BJ (cell line): ENCODE data around the gene SYDE2. TPM values are rescaled to one million over a fixed set of nuclear protein-coding genes. Genes with fewer than 3 reads are reported as not detected.
A peak's percentile ranks its signal among the peaks of the same experiment; 100 is the strongest.

Source experiments
- CTCF ChIA-PET: fragments of 350-600 bp; formaldehyde crosslinking; extraction: SDS; loops from one replicate; lab custom pipeline; 2021; ENCODE audit warnings: antibody characterized with exemption, inconsistent platforms; lab: Yijun Ruan, JAX
- POLR2A ChIA-PET: fragments of 300-600 bp; sonication (Branson Sonifier 250); formaldehyde crosslinking; extraction: SDS; loops from one replicate; lab custom pipeline; 2021; ENCODE audit warnings: antibody characterized with exemption; lab: Charles Lee
- DNase-seq: peaks from one replicate; pipeline ENCODE4 v3.0.0-alpha.2; 2011; ENCODE audit warnings: low read depth
- H3K27me3 ChIP-seq: 2 replicates; pipeline ENCODE4 v1.6.0; 2011; ENCODE audit warnings: low read length; ENCODE audit not compliant: control insufficient read depth, insufficient read depth
- H3K36me3 ChIP-seq: 2 replicates; pipeline ENCODE4 v1.5.1; 2011; ENCODE audit warnings: low read length; ENCODE audit not compliant: control insufficient read depth, insufficient read depth
- H3K4me3 ChIP-seq: 2 replicates; pipeline ENCODE4 v1.5.1; 2011; ENCODE audit warnings: low read depth, mild to moderate bottlenecking, control low read depth, low read length
- polyA plus RNA-seq: library from polyadenylated mRNA; depleted of rRNA; stranded (reverse); fragments of >200 nt; gene quantifications from 2 replicates; pipeline ENCODE4 v1.2.3, GENCODE V29; 2011; rRNA removed
- small RNA-seq: library from RNA; depleted of rRNA; stranded (forward); fragments of <200 nt; gene quantifications from one replicate; pipeline ENCODE3, GENCODE V24; 2012; ENCODE audit warnings: low replicate concordance, low read depth; ENCODE audit not compliant: insufficient read length
- TF ChIP-seq, protein P1 (sequence below): IDR thresholded peaks from 2 replicates; pipeline ENCODE4 v1.5.1; 2011; ENCODE audit warnings: low read depth, mild to moderate bottlenecking, control low read depth, inconsistent platforms, low read length, moderate library complexity; ENCODE audit not compliant: insufficient read depth

The SYDE2 gene
- polyA plus RNA-seq, 1 experiment: 4.4 TPM

DNA sequence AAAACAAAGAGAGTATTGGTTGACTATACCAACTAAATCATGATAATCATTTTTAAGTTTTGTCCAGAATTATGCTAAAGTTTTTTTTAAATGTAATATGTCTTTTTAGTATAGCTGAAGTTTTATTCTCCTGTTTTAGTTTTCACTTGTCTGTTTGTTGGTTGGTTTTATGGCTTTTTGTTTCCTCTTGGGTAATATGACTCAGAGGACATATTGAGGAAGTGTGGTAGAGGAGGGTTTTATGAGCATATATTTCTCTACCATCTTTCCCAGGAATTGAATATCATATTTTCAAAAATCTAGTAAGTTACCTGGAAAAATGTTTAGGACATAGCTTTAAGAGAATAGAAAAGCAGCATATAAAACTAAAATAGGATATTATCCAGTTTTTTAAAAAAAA, 84.0 kb downstream of the SYDE2 start:
- ChIA-PET CTCF (interaction anchor here (1.0 to 1.7 kb wide), 2 partner anchors 128 to 143 kb away, joined by 4 to 6 read pairs; partner anchors contain the start of gene C1orf52), POLR2A (no interaction called here)
- TF ChIP-seq, protein P1, sequence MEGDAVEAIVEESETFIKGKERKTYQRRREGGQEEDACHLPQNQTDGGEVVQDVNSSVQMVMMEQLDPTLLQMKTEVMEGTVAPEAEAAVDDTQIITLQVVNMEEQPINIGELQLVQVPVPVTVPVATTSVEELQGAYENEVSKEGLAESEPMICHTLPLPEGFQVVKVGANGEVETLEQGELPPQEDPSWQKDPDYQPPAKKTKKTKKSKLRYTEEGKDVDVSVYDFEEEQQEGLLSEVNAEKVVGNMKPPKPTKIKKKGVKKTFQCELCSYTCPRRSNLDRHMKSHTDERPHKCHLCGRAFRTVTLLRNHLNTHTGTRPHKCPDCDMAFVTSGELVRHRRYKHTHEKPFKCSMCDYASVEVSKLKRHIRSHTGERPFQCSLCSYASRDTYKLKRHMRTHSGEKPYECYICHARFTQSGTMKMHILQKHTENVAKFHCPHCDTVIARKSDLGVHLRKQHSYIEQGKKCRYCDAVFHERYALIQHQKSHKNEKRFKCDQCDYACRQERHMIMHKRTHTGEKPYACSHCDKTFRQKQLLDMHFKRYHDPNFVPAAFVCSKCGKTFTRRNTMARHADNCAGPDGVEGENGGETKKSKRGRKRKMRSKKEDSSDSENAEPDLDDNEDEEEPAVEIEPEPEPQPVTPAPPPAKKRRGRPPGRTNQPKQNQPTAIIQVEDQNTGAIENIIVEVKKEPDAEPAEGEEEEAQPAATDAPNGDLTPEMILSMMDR: no peak
- Histone ChIP-seq H3K27me3 (no peaks in the 10 kb centered on the region), H3K36me3 (no peaks in the 10 kb centered on the region), H3K4me3 (no peak overlapping the region)
- no peak for DNase-seq

DNA sequence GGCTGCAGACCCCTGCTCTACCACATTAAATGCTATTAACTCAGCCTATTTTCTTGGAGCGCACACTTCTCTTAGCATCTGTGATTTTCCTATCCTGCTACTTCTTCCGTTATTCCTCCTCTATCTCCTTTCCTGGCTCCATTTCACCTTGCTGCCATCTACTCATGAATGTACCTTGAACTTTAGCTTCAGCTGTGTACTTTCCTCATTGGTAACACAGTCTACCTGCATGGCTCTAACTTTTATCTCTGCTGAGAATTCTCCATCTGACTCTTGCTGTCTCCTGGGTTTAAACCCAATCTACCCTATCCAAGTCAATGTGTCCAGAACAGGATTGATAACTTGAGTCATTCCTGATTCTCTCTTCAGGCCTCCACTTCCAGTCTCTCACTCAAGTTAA, 84.9 kb downstream of the SYDE2 start:
- Histone ChIP-seq H3K27me3 (no peaks in the 10 kb centered on the region), H3K4me3 (no peak overlapping the region), H3K36me3 (no peaks in the 10 kb centered on the region)
- no peak for DNase-seq
- TF ChIP-seq, protein P1: no peak
- ChIA-PET POLR2A (no interaction called here), CTCF (interaction anchor here (0.6 to 1.7 kb wide), 3 partner anchors 84 to 144 kb away, joined by 4 to 6 read pairs (median 4); partner anchors contain the start of gene C1orf52)

DNA sequence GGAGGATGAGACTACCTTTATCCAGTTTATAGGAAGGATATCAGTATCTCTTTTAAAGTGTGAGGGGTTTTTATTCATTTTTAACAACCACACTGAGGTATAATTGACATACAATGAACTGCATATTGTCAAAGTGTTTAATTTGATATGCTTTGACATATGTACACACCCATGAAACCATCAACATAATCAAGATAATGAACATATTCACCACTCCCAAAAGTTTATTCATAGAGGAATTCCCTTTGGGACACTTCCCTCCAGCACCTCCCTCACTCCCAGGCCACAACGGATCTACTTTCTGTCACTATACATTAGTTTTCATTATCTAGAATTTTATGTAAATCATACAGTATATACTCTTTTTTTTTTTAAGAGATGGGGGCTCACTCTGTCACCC, 89.1 kb downstream of the SYDE2 start:
- CTCF ChIA-PET: interaction anchor here (1.0 to 11.6 kb wide), 2 partner anchors 30 to 142 kb away, joined by 3 to 271 read pairs; partner anchors contain the start of gene C1orf52
- no peak overlapping the region for H3K4me3 ChIP-seq
- H3K27me3 ChIP-seq: no peaks in the 10 kb centered on the region
- DNase-seq: no peak
- TF ChIP-seq, protein P1: no peak
- no peaks in the 10 kb centered on the region for H3K36me3 ChIP-seq
- POLR2A ChIA-PET: no interaction called here

- TF ChIP-seq, protein P1: peak; percentile 96
- Histone ChIP-seq H3K4me3 (no peak overlapping the region), H3K36me3 (no peaks in the 10 kb centered on the region), H3K27me3 (no peaks in the 10 kb centered on the region)
- CTCF ChIA-PET: interaction anchor here (0.6 to 11.6 kb wide), 38 partner anchors 11 to 391 kb away, joined by 3 to 271 read pairs (median 5); partner anchors contain the start of genes C1orf52 and SYDE2
- DNase-seq: peak; percentile 15
- POLR2A ChIA-PET: interaction anchor here (1.4 kb wide), 1 partner anchor 145 kb away, joined by 3 read pairs; no protein-coding TSS in a partner anchor
Measured at GRCh38 chr1:85109475-85109874, 91.3 kb downstream of the SYDE2 start.

Small RNA genes within 50 kb of the gene (small RNA-seq; reads per million reads assigned to genes)
- not detected for gene MIR4423

Other genes starting within 250 kb of the SYDE2 start
- 0.29 and 1.1 TPM in 2 replicates for gene MCOLN2, start 203.9 kb downstream of the SYDE2 start, polyA plus RNA-seq
- gene MCOLN3, start 152.5 kb downstream of the SYDE2 start, polyA plus RNA-seq: 0.20 and 0.27 TPM in 2 replicates
- 29.6 and 30.5 TPM in 2 replicates for gene C1orf52, start 58.6 kb upstream of the SYDE2 start, polyA plus RNA-seq
- gene BCL10, start 75.6 kb upstream of the SYDE2 start, polyA plus RNA-seq: 7.8 and 11.6 TPM in 2 replicates